ENCODE data around the gene SPATA6. TPM values are rescaled to one million over a fixed set of nuclear protein-coding genes. Genes with fewer than 3 reads are reported as not detected.
"Not testable (repeated sequence)": the region's sequence is repeated elsewhere in the genome, so short reads cannot be mapped to it uniquely, and the experiment has no call there.

Gene SPATA6
- total and polyA plus RNA-seq, 2 of the 4 experiments (the other 2 are of a cell fraction), result 1.1 to 2.0 TPM

DNA sequence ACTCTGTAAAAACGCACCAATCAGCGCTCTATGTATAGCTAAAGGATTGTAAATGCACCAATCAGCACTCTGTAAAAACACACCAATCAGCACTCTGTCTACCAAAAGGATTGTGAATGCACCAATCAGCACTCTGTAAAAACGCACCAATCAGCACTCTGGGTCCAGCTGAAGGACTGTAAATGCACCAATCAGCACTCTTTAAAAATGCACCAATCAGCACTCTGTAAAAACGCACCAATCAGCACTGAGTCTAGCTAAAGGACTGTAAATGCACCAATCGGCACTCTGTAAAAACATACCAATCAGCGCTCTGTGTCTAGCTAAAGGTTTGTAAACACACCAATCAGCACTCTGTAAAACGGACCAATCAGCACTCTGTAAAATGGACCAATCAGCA is 27.8 kb downstream of the SPATA6 start:
- in situ Hi-C loops (cut with MboI; ENCODE audit: low sequenced_read_pairs); BruUV-seq (replicated peaks): not testable (repeated sequence)

More for the DNA sequence above, 27.8 kb downstream of the SPATA6 start:
- H3K4ac ChIP-seq (ENCODE audit: low read depth, low read length); DNase-seq; H3K9ac ChIP-seq (ENCODE audit: low read depth, low read length); H2BK120ac ChIP-seq (ENCODE audit: low read depth, low read length); H4K91ac ChIP-seq (ENCODE audit: insufficient read depth, low read depth, low read length); H4K20me1 ChIP-seq (ENCODE audit: insufficient read depth, low read length); intact Hi-C loops (cut with micrococcal nuclease); H3K27ac ChIP-seq (ENCODE audit: insufficient read depth, low read length); H2BK5ac ChIP-seq (ENCODE audit: low read depth, low read length, poor library complexity, severe bottlenecking); ATAC-seq (ENCODE audit: low read depth); H2BK15ac ChIP-seq (ENCODE audit: low read depth, low read length); H3K9me1 ChIP-seq (ENCODE audit: insufficient read depth, low read length); H3K4me1 ChIP-seq (ENCODE audit: control insufficient read depth, insufficient read depth, low read length); H2AK5ac ChIP-seq (ENCODE audit: low read depth, low read length); H3K14ac ChIP-seq (replicated peaks; ENCODE audit: low read depth, low read length); H3K18ac ChIP-seq (ENCODE audit: low read depth, low read length); dilution Hi-C loops (cut with HindIII; ENCODE audit: low sequenced_read_pairs, unreplicated experiment); H3K4me3 ChIP-seq (ENCODE audit: insufficient read depth, low read depth, low read length); POLR2A ChIA-PET (ENCODE audit: unreplicated experiment); H3K4me2 ChIP-seq (ENCODE audit: low read depth, low read length); H4K5ac ChIP-seq (ENCODE audit: low read depth, low read length); H3K79me1 ChIP-seq (ENCODE audit: low read depth in 1 of 2, low read length in 2 of 2); H3K27me3 ChIP-seq (ENCODE audit: control insufficient read depth, insufficient read depth, low read length); CTCF ChIA-PET; H2AK9ac ChIP-seq (replicated peaks; ENCODE audit: low read depth, low read length, poor library complexity); H3K56ac ChIP-seq (ENCODE audit: extremely low read depth, insufficient read depth, low read length); H2AFZ ChIP-seq (replicated peaks; ENCODE audit: low read length, poor library complexity); H3K36me3 ChIP-seq (ENCODE audit: control insufficient read depth, insufficient read depth, low read length); H3K23ac ChIP-seq (ENCODE audit: low read depth, low read length); H3K9me3 ChIP-seq (ENCODE audit: control insufficient read depth, insufficient read depth, low read length); H2BK20ac ChIP-seq (ENCODE audit: low read depth, low read length); H4K8ac ChIP-seq (ENCODE audit: low read depth in 2 of 2, low read length in 2 of 2): not testable (repeated sequence)
- TF ChIP-seq MAFK (IDR thresholded peaks at IDR 0.05; ENCODE audit: low read depth, low read length), result peak; percentile 42
- 78% methylated on average over 3 of the region's 7 CpGs; no CpG with 5 or more reads in 1 of the 2 experiments for WGBS, 2 experiments (ENCODE audit: extremely low coverage in 2 of 2, insufficient read length in 1 of 2)
